Right lobe of liver (tissue), 4 donors: ENCODE results near the gene CEP128.

Experiments used
- POLR2A ChIP-seq: fragments of 450-650 bp; IDR thresholded peaks from one replicate; pipeline ENCODE4 v1.6.1; 2017; ENCODE audit warnings: antibody characterized with exemption, mild to moderate bottlenecking
- TF ChIP-seq, protein P1 (sequence below), 4 donors: fragments of 200-600 bp in 3 of 4; fragments of 450-650 bp in 1 of 4; IDR thresholded peaks; one replicate each; pipeline versions ENCODE4 v1.5.1 to v1.8.0; 2016 to 2022; ENCODE audit warnings: antibody characterized with exemption in 4 of 4, mild to moderate bottlenecking in 2 of 4
- donor health status: DM: no; HTN: no; CAD: no.
- donor health status: DM: no; HTN: no; CAD: no.
- donor health status: DM: no; HTN: yes; CAD: no.

DNA sequence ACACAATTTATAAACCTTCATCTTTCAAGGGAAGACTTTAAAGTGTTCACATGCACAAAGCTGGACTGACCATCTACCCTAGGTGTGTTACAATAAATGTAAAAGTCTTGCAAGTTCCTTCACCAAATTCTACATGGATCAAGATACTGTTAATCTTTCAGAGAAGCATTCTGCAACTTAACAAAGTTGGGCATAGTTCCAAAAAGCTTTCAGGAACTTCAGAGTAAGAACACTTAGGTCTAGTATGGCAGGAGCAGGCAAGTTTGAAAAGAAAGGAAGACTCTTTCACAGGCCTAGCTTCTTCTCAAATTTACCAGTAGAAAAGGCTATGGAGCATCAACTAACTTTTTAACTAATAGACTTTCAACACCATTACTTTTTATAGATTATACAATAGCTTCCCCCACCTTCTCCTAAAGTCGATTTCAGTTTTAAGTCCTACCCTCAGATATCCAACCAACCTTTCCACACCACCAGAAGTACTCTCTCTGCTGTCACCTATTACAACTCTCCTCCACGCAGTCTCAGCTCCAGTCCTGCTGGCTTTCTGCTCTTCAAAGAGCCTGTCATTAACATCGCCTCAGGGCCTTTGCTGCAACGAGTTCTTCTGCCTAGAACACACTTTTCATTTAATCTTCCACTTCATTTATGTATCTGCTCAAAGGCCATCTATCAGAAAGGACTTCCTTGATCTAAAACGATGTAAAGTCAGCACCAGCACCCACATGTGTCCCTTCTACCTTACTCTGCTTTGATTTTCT lies 333.9 kb downstream of the CEP128 start:
- TF ChIP-seq POLR2A, result no peak
- TF ChIP-seq, protein P1, sequence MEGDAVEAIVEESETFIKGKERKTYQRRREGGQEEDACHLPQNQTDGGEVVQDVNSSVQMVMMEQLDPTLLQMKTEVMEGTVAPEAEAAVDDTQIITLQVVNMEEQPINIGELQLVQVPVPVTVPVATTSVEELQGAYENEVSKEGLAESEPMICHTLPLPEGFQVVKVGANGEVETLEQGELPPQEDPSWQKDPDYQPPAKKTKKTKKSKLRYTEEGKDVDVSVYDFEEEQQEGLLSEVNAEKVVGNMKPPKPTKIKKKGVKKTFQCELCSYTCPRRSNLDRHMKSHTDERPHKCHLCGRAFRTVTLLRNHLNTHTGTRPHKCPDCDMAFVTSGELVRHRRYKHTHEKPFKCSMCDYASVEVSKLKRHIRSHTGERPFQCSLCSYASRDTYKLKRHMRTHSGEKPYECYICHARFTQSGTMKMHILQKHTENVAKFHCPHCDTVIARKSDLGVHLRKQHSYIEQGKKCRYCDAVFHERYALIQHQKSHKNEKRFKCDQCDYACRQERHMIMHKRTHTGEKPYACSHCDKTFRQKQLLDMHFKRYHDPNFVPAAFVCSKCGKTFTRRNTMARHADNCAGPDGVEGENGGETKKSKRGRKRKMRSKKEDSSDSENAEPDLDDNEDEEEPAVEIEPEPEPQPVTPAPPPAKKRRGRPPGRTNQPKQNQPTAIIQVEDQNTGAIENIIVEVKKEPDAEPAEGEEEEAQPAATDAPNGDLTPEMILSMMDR (IDR thresholded peaks at IDR 0.05), result no peak
